Measurements from ENCODE around the gene ZNF141. TPM values are rescaled to one million over a fixed set of nuclear protein-coding genes. Genes with fewer than 3 reads are reported as not detected.
A peak's percentile ranks its signal among the peaks of the same experiment; 100 is the strongest.

The ZNF141 gene
- total and polyA plus RNA-seq, 2 experiments from 2014 or later, result 18.5 to 58.1 TPM

DNA sequence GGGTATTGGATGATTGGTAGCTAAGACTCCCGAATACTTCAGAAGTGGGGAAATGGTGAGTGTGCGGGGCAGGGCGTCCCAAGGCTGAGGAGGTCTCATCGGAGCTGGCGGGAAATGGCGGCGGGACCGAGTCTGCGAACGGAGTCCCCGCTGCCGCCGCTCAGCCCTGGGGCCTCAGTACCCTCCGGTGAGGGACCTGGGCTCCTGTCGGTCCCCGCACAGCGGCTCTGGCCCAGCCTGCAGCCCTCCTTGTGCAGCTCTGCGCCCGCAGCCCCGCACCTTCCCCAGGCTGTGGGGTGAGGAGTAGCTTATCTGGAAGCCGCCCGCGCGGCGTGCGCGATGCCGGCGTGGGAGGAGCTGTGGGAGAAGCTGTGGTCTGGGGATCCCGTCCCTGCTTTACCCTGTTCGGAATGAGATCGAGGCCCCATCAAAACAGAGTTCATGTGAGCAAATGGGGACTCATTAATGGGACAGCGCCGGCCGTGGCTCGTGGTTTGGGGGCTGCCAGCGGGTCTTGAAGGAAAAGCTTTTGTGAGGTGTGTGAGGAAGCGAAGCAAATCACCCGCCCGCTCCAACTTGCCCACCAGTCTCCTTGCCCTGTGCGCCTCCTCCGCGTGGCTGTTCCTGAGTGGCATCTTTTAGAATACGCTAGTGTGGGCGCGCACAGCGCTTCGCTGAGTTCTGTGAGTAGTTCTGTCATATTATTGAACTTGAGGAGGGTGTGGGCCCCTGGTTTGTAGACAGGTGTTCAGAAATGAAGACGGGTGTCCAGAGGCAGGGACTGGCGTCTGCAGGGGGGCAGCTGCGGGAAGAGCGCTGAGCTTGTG is 531 bp downstream of the ZNF141 start:
- Mint-ChIP-seq H3K4me3 (peak overlapping the region; percentile 97), H3K27ac (peak overlapping the region; percentile 96), H3K36me3 (ENCODE audit: low read depth) (peaks cover 40% of the 10 kb centered on the region), H3K4me1 (peaks cover 28% of the 10 kb centered on the region), H3K27me3 (ENCODE audit: insufficient read depth, low read depth, poor library complexity) (peaks cover 29% of the 10 kb centered on the region), H3K9me3 (no peaks in the 10 kb centered on the region; the same call in 1 of the 3 replicates)
- Histone ChIP-seq H3K4me1 (ENCODE audit: insufficient read depth) (peaks cover 10% of the 10 kb centered on the region), H3K4me3 (peak overlapping the region; percentile 96), H3K36me3 (ENCODE audit: insufficient read depth) (no peaks in the 10 kb centered on the region), H4K20me1 (replicated peaks; ENCODE audit: insufficient read depth) (peaks cover 48% of the 10 kb centered on the region), H3K79me2 (replicated peaks; ENCODE audit: insufficient read depth) (peaks cover 52% of the 10 kb centered on the region), H3F3A (replicated peaks; ENCODE audit: low read depth) (peaks cover 4% of the 10 kb centered on the region; the same call in 1 of the 2 replicates), H3K27ac (ENCODE audit: low read depth) (no peak overlapping the region), H3K27me3 (ENCODE audit: insufficient read depth) (peaks cover 27% of the 10 kb centered on the region), H3K4me2 (peak overlapping the region; percentile 97), H2AFZ (no peak overlapping the region), H3K9me2 (ENCODE audit: insufficient read depth) (no peaks in the 10 kb centered on the region)
- DNase-seq (ENCODE audit: low spot score), result no peak
- TF ChIP-seq, protein P1, sequence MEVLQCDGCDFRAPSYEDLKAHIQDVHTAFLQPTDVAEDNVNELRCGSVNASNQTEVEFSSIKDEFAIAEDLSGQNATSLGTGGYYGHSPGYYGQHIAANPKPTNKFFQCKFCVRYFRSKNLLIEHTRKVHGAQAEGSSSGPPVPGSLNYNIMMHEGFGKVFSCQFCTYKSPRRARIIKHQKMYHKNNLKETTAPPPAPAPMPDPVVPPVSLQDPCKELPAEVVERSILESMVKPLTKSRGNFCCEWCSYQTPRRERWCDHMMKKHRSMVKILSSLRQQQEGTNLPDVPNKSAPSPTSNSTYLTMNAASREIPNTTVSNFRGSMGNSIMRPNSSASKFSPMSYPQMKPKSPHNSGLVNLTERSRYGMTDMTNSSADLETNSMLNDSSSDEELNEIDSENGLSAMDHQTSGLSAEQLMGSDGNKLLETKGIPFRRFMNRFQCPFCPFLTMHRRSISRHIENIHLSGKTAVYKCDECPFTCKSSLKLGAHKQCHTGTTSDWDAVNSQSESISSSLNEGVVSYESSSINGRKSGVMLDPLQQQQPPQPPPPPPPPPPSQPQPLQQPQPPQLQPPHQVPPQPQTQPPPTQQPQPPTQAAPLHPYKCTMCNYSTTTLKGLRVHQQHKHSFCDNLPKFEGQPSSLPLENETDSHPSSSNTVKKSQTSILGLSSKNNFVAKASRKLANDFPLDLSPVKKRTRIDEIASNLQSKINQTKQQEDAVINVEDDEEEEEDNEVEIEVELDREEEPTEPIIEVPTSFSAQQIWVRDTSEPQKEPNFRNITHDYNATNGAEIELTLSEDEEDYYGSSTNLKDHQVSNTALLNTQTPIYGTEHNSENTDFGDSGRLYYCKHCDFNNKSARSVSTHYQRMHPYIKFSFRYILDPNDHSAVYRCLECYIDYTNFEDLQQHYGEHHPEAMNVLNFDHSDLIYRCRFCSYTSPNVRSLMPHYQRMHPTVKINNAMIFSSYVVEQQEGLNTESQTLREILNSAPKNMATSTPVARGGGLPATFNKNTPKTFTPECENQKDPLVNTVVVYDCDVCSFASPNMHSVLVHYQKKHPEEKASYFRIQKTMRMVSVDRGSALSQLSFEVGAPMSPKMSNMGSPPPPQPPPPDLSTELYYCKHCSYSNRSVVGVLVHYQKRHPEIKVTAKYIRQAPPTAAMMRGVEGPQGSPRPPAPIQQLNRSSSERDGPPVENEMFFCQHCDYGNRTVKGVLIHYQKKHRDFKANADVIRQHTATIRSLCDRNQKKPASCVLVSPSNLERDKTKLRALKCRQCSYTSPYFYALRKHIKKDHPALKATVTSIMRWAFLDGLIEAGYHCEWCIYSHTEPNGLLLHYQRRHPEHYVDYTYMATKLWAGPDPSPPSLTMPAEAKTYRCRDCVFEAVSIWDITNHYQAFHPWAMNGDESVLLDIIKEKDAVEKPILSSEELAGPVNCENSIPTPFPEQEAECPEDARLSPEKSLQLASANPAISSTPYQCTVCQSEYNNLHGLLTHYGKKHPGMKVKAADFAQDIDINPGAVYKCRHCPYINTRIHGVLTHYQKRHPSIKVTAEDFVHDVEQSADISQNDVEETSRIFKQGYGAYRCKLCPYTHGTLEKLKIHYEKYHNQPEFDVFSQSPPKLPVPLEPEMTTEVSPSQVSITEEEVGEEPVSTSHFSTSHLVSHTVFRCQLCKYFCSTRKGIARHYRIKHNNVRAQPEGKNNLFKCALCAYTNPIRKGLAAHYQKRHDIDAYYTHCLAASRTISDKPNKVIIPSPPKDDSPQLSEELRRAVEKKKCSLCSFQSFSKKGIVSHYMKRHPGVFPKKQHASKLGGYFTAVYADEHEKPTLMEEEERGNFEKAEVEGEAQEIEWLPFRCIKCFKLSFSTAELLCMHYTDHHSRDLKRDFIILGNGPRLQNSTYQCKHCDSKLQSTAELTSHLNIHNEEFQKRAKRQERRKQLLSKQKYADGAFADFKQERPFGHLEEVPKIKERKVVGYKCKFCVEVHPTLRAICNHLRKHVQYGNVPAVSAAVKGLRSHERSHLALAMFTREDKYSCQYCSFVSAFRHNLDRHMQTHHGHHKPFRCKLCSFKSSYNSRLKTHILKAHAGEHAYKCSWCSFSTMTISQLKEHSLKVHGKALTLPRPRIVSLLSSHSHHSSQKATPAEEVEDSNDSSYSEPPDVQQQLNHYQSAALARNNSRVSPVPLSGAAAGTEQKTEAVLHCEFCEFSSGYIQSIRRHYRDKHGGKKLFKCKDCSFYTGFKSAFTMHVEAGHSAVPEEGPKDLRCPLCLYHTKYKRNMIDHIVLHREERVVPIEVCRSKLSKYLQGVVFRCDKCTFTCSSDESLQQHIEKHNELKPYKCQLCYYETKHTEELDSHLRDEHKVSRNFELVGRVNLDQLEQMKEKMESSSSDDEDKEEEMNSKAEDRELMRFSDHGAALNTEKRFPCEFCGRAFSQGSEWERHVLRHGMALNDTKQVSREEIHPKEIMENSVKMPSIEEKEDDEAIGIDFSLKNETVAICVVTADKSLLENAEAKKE (CRISPR knock-in tag; IDR thresholded peaks at IDR 0.05), result no peak
- no peak for TF ChIP-seq ZNF331 (CRISPR knock-in tag; IDR thresholded peaks at IDR 0.05; ENCODE audit: low read depth)
- no peak for TF ChIP-seq NANOG (IDR thresholded peaks at IDR 0.05; ENCODE audit: borderline replicate concordance)
- TF ChIP-seq, protein P2, sequence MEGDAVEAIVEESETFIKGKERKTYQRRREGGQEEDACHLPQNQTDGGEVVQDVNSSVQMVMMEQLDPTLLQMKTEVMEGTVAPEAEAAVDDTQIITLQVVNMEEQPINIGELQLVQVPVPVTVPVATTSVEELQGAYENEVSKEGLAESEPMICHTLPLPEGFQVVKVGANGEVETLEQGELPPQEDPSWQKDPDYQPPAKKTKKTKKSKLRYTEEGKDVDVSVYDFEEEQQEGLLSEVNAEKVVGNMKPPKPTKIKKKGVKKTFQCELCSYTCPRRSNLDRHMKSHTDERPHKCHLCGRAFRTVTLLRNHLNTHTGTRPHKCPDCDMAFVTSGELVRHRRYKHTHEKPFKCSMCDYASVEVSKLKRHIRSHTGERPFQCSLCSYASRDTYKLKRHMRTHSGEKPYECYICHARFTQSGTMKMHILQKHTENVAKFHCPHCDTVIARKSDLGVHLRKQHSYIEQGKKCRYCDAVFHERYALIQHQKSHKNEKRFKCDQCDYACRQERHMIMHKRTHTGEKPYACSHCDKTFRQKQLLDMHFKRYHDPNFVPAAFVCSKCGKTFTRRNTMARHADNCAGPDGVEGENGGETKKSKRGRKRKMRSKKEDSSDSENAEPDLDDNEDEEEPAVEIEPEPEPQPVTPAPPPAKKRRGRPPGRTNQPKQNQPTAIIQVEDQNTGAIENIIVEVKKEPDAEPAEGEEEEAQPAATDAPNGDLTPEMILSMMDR (conservative IDR thresholded peaks at IDR 0.05; ENCODE audit: low read depth in 2 of 2), result no peak
- no peak for TF ChIP-seq EZH2 (IDR thresholded peaks at IDR 0.05; ENCODE audit: low read depth, unreplicated experiment)
- TF ChIP-seq STAT1 (IDR thresholded peaks at IDR 0.05; ENCODE audit: unreplicated experiment), result no peak
- TF ChIP-seq CREB1 (CRISPR knock-in tag; IDR thresholded peaks at IDR 0.05; ENCODE audit: low read depth), result no peak
- peak; percentile 21 for ATAC-seq

All from GM23338 (cell line).